Measurements from ENCODE around the gene LASP1. TPM values are rescaled to one million over a fixed set of nuclear protein-coding genes. Genes with fewer than 3 reads are reported as not detected.

The LASP1 gene
- polyA plus RNA-seq, 1 experiment: 321 TPM

DNA sequence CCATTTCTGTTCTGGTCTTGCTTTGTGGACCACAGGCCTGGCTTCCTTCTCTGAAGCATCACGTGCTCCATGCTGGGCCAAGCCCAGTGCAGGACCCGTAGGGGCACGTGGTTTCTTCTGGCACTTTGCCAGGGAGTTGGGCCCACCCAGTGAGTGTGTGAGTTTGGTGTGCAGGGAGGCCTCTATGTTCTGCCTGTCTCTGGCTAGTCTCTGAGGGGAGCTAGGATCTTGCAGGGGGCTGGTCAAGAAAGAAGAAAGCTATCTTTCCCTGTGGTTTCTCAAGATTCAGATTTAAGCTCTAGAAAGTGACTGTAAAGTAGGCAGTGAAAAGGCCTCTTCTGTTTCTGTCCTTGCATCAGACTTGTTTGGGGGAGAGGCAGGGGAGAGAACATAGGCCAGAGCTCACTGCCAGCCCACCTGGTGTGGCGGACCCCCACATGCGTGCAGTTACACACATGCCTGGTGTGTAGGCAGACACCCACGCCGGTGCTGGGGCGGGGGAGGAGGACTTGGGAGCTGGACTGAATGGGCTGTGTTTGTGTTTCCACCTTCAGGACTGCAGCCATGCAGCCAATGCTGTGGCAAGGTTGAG lies 11.8 kb downstream of the LASP1 start:
- peaks cover 42% of the 10 kb centered on the region for H3K36me3 ChIP-seq (ENCODE audit: control insufficient read depth, insufficient read depth, low read length)
- no peaks in the 10 kb centered on the region for H3K27me3 ChIP-seq (ENCODE audit: control insufficient read depth, insufficient read depth, low read length)
- no peak for DNase-seq (ENCODE audit: low read depth)
- POLR2A ChIA-PET: interaction anchor here (1.3 kb wide), 1 partner anchor 10 kb away, joined by 3 read pairs; no protein-coding TSS in a partner anchor
- CTCF ChIA-PET: interaction anchor here (0.9 kb wide), 1 partner anchor 79 kb away, joined by 3 read pairs; no protein-coding TSS in a partner anchor
- H3K4me3 ChIP-seq (ENCODE audit: low read depth, low read length): no peak overlapping the region
- no peak for TF ChIP-seq CTCF (IDR thresholded peaks at IDR 0.05; ENCODE audit: insufficient read depth, low read depth, low read length)

GRCh38 chr17:38882870-38883269 lies 13.0 kb downstream of the LASP1 start:
- Histone ChIP-seq H3K36me3 (ENCODE audit: control insufficient read depth, insufficient read depth, low read length) (peaks cover 46% of the 10 kb centered on the region), H3K27me3 (ENCODE audit: control insufficient read depth, insufficient read depth, low read length) (no peaks in the 10 kb centered on the region), H3K4me3 (ENCODE audit: low read depth, low read length) (no peak overlapping the region)
- no peak for TF ChIP-seq CTCF (IDR thresholded peaks at IDR 0.05; ENCODE audit: insufficient read depth, low read depth, low read length)
- DNase-seq (ENCODE audit: low read depth): no peak
- ChIA-PET POLR2A (no interaction called here), CTCF (no interaction called here)

DNA sequence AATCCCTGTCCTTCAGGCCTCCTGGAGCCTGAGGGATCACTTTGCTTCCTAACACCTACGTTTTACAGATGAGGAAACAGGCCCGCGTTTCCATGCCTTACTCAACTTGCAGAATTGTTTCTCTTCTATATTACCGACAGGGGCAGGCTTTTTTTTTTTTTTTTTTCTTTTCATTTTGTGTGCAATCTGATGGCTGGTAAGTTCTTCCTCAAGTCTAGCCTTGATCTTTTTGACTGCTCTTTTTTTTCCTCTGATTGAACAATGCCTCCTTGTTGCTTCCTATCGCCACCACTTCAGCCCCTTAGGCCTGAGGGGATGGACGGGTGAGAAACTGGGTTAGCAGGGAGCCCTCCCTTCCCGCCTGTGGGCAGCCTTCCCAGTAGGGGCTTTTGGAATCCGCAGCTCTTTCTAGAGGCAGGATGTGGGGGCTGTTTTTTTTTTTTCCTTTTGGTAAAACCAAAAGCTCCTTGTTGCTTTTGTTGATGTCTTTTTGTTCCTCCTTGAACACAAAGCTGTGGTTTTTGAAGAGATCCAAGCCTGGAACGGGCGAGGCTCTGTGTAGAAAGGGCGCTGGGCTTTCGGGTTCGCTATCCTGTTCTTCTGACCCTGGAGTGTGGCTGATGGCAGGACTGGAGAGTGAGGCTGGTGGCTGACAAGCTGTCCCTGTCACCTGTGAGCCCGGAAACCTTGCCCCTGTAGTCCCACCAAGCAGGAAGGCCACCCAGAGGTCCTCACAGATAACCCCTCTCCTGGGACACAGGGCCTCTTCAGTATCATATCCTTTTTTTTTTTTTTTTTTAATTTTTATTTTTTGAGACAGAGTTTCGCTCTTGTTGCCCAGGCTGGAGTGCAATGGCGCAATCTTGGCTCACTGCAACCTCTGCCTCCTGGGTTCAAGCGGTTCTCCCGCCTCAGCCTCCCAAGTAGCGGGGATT lies 14.0 kb downstream of the LASP1 start:
- no peaks in the 10 kb centered on the region for H3K27me3 ChIP-seq (ENCODE audit: control insufficient read depth, insufficient read depth, low read length)
- DNase-seq (ENCODE audit: low read depth): no peak
- peaks cover 45% of the 10 kb centered on the region for H3K36me3 ChIP-seq (ENCODE audit: control insufficient read depth, insufficient read depth, low read length)
- peak; percentile 14; the same call in 1 of the 2 replicates for TF ChIP-seq CTCF (IDR thresholded peaks at IDR 0.05; ENCODE audit: insufficient read depth, low read depth, low read length)
- POLR2A ChIA-PET: interaction anchor here (0.5 kb wide), 1 partner anchor 1446 kb away, joined by 3 read pairs; no protein-coding TSS in a partner anchor
- H3K4me3 ChIP-seq (ENCODE audit: low read depth, low read length): no peak overlapping the region
- CTCF ChIA-PET: no interaction called here

DNA sequence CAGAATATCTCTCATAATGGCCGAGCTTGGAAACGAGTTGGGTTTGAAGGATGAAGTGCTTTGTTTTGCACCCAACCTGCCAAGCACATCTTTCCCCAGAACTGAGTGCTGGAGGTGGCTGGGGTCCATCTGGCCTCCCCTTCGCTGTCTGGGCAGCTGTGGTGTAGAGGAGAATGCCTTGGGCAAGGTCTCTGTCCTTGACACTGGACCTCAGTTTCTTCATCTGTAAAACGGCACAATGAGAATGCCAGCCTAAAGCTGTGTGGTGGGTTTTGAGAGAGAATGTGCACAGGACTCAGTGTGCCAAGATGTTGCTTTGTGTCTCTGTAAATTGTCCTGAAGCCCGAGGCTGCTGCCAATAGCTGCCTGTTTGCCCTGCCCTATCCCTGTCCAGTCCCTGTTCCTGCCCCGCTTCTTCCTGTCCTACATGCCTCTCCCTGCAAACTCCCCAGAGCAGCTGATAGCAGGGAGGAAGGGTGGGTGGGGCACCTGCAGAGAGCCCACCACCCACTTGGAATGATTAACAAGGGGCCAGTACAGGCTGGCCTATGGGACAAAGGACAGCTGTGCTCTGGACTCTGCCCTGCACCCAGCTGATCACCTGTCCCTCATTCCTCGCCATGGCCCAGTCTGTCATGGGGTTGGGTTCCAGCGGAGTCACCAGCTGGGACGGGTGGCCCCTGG lies 15.3 kb downstream of the LASP1 start:
- no peak for TF ChIP-seq CTCF (IDR thresholded peaks at IDR 0.05; ENCODE audit: insufficient read depth, low read depth, low read length)
- DNase-seq (ENCODE audit: low read depth): no peak
- peaks cover 50% of the 10 kb centered on the region for H3K36me3 ChIP-seq (ENCODE audit: control insufficient read depth, insufficient read depth, low read length)
- CTCF ChIA-PET: interaction anchor here (0.7 to 1.2 kb wide), 3 partner anchors 15 to 208 kb away, joined by 3 read pairs; partner anchors contain the start of gene LASP1
- H3K27me3 ChIP-seq (ENCODE audit: control insufficient read depth, insufficient read depth, low read length): no peaks in the 10 kb centered on the region
- no peak overlapping the region for H3K4me3 ChIP-seq (ENCODE audit: low read depth, low read length)
- POLR2A ChIA-PET: no interaction called here
